Measurements from ENCODE around the gene XYLT1.

XYLT1 gene

GRCh38 chr16:17246974-17247732 is 223.6 kb downstream of the XYLT1 start:
- no peak for DNase-seq (ENCODE audit: low read depth)
- TF ChIP-seq CTCF (IDR thresholded peaks at IDR 0.05; ENCODE audit: insufficient read depth, low read depth, low read length, missing control alignments) = no peak
- no peak overlapping the region for H3K4me3 ChIP-seq (ENCODE audit: low read length)

- TF ChIP-seq CTCF (IDR thresholded peaks at IDR 0.05; ENCODE audit: insufficient read depth, low read depth, low read length, missing control alignments) = no peak
- H3K4me3 ChIP-seq (ENCODE audit: low read length) = no peak overlapping the region
- DNase-seq (ENCODE audit: low read depth) = no peak
These were observed 224.4 kb downstream of the XYLT1 start for GRCh38 chr16:17246268-17246885.

- no peak overlapping the region for H3K4me3 ChIP-seq (ENCODE audit: low read length)
- DNase-seq (ENCODE audit: low read depth) = no peak
- no peak for TF ChIP-seq CTCF (IDR thresholded peaks at IDR 0.05; ENCODE audit: insufficient read depth, low read depth, low read length, missing control alignments)
These were observed 225.0 kb downstream of the XYLT1 start for GRCh38 chr16:17245776-17246175.

GRCh38 chr16:17244872-17245551 is 225.7 kb downstream of the XYLT1 start:
- H3K4me3 ChIP-seq (ENCODE audit: low read length) = no peak overlapping the region
- no peak for TF ChIP-seq CTCF (IDR thresholded peaks at IDR 0.05; ENCODE audit: insufficient read depth, low read depth, low read length, missing control alignments)
- no peak for DNase-seq (ENCODE audit: low read depth)

GRCh38 chr16:17241264-17241835 is 229.4 kb downstream of the XYLT1 start:
- TF ChIP-seq CTCF (IDR thresholded peaks at IDR 0.05; ENCODE audit: insufficient read depth, low read depth, low read length, missing control alignments) = no peak
- no peak for DNase-seq (ENCODE audit: low read depth)
- H3K4me3 ChIP-seq (ENCODE audit: low read length) = no peak overlapping the region

- TF ChIP-seq CTCF (IDR thresholded peaks at IDR 0.05; ENCODE audit: insufficient read depth, low read depth, low read length, missing control alignments) = no peak
These were observed 232.3 kb downstream of the XYLT1 start for GRCh38 chr16:17238285-17239028.

More at GRCh38 chr16:17238285-17239028, 232.3 kb downstream of the XYLT1 start:
- H3K4me3 ChIP-seq (ENCODE audit: low read length) = no peak overlapping the region
- DNase-seq (ENCODE audit: low read depth) = no peak
